Prostate gland (tissue), 2 donors: ENCODE data around the gene ZNF723. TPM values are rescaled to one million over a fixed set of nuclear protein-coding genes. Genes with fewer than 3 reads are reported as not detected.

Source experiments
- DNase-seq: peaks from one replicate; pipeline ENCODE4 v3.0.0-alpha.2; 2019; ENCODE audit warnings: low spot score
- H3K27ac ChIP-seq, 2 donors: fragments of 200-600 bp; sonication (generic); 2 replicates each; pipeline ENCODE4 v1.5.1; 2017 to 2019
- H3K27me3 ChIP-seq: fragments of 200-600 bp; sonication (generic); replicated peaks from 2 replicates; pipeline ENCODE4 v1.5.1; 2019; ENCODE audit not compliant: insufficient read depth
- H3K36me3 ChIP-seq, 2 donors: fragments of 200-600 bp; sonication (generic); 1 replicate in 1 of 2; 2 replicates in 1 of 2; pipeline versions ENCODE4 v1.5.1 to v1.8.1; 2017 to 2019
- H3K4me1 ChIP-seq: fragments of 200-600 bp; sonication (generic); replicated peaks from 2 replicates; pipeline ENCODE4 v1.5.1; 2019
- H3K4me3 ChIP-seq, 2 donors: fragments of 200-600 bp; sonication (generic); 2 replicates each; pipeline ENCODE4 v1.5.1; 2017 to 2019
- H3K9me3 ChIP-seq: fragments of 200-600 bp; sonication (generic); 2 replicates; pipeline ENCODE4 v1.5.1; 2017
- CTCF ChIP-seq, 4 experiments: fragments of 200-600 bp in 2 of 4; fragments of 450-650 bp in 2 of 4; sonication (generic) in 2 of 4; IDR thresholded peaks; 1 replicate in 3 of 4; 2 replicates in 1 of 4; pipeline ENCODE4 v1.5.1; 2016 to 2019; ENCODE audit warnings: antibody characterized with exemption in 4 of 4, mild to moderate bottlenecking in 2 of 4, moderate library complexity in 2 of 4
- POLR2A ChIP-seq: fragments of 450-650 bp; IDR thresholded peaks from one replicate; pipeline ENCODE4 v1.6.1; 2016; ENCODE audit warnings: antibody characterized with exemption, mild to moderate bottlenecking
- POLR2AphosphoS5 ChIP-seq: sonication (generic); formaldehyde crosslinking; IDR thresholded peaks from one replicate; pipeline ENCODE4 v1.6.1; 2017; ENCODE audit warnings: antibody characterized with exemption
- WGBS: methylation state at CpG from one replicate; pipeline ENCODE4 v1.1.5; 2018; 5-methylcytosine and 5-hydroxymethylcytosine counted together
- intact Hi-C: fragments of 100-400 bp; cut with DNase I; formaldehyde crosslinking; loops from one replicate; pipeline ENCODE4 v1.14.2; 2022
- small RNA-seq, 2 donors: library from RNA; depleted of rRNA; stranded (forward); fragments of <200 nt; gene quantifications; one replicate each; pipeline ENCODE3, GENCODE V24; 2016
- total RNA-seq, 2 donors: library from RNA; depleted of rRNA; stranded (reverse); fragments of >200 nt; gene quantifications; one replicate each; pipeline ENCODE4 v1.1.0, GENCODE V29; 2016

Gene ZNF723
- total RNA-seq, 2 donors from 2014 or later: 3.5 TPM; not detected in 1

- Histone ChIP-seq H3K9me3 (no peaks in the 10 kb centered on the region), H3K4me1 (no peaks in the 10 kb centered on the region), H3K27ac (no peak overlapping the region), H3K4me3 (no peak overlapping the region), H3K27me3 (no peaks in the 10 kb centered on the region), H3K36me3 (no peaks in the 10 kb centered on the region)
- no peak for TF ChIP-seq POLR2A
- TF ChIP-seq CTCF (IDR thresholded peaks at IDR 0.05): no peak
- TF ChIP-seq POLR2AphosphoS5: no peak
- DNase-seq: no peak
- intact Hi-C loops: no loop called here
- WGBS: 93% methylated on average over 25 of the region's 35 CpGs
These were observed 61.8 kb downstream of the ZNF723 start for GRCh38 chr19:22893855-22894270.

- H3K9me3 ChIP-seq: no peaks in the 10 kb centered on the region
- no peak overlapping the region for H3K27ac ChIP-seq
- H3K4me1 ChIP-seq: no peaks in the 10 kb centered on the region
- H3K4me3 ChIP-seq: no peak overlapping the region
- TF ChIP-seq POLR2A (no peak), POLR2AphosphoS5 (no peak), CTCF (IDR thresholded peaks at IDR 0.05) (no peak)
- no peak for DNase-seq
- intact Hi-C loops: no loop called here
- WGBS: 95% methylated on average over 47 of the region's 47 CpGs
- H3K27me3 ChIP-seq: no peaks in the 10 kb centered on the region
- no peaks in the 10 kb centered on the region for H3K36me3 ChIP-seq
These were observed 69.5 kb downstream of the ZNF723 start for GRCh38 chr19:22901431-22902130.

Small RNA genes within 50 kb of the gene (small RNA-seq; reads per million reads assigned to genes)
- gene VN1R88P: 0 reads per million in 2 donors

Other genes starting within 250 kb of the ZNF723 start
- under 1 TPM; 0.32 to 0.97 TPM for gene ZNF492, start 198.0 kb upstream of the ZNF723 start, total RNA-seq
- gene ZNF99, start 48.1 kb upstream of the ZNF723 start, total RNA-seq: 1 to 10 TPM in 1 of 2 donors, not detected in 1; 1.2 TPM
- gene ZNF728, start 170.9 kb downstream of the ZNF723 start, total RNA-seq: 10 to 100 TPM in 1 of 2 donors, 1 to 10 TPM in 1; 1.4 to 10.3 TPM